EH (cell line): ENCODE results near the gene THUMPD2.
A peak's percentile ranks its signal among the peaks of the same experiment; 100 is the strongest.
"Not testable (repeated sequence)": the region's sequence is repeated elsewhere in the genome, so short reads cannot be mapped to it uniquely, and the experiment has no call there.

Source experiments
- DNase-seq: peaks from one replicate; pipeline ENCODE4 v3.0.0-alpha.2; 2015; ENCODE audit warnings: low read depth

THUMPD2 gene

GRCh38 chr2:39778775-39779340 lies at the start of gene THUMPD2:
THUMPD2 (minus strand) TSS chr2:39779258; CDS start chr2:39779239, 19 bp downstream.
- DNase-seq = peak; percentile 67

- DNase-seq = no peak
These were observed 42.8 kb upstream of the THUMPD2 start for GRCh38 chr2:39821871-39822270.

GRCh38 chr2:39816845-39817244 lies 37.8 kb upstream of the THUMPD2 start:
- DNase-seq = no peak

GRCh38 chr2:39816428-39816827 lies 37.4 kb upstream of the THUMPD2 start:
- no peak for DNase-seq

DNA sequence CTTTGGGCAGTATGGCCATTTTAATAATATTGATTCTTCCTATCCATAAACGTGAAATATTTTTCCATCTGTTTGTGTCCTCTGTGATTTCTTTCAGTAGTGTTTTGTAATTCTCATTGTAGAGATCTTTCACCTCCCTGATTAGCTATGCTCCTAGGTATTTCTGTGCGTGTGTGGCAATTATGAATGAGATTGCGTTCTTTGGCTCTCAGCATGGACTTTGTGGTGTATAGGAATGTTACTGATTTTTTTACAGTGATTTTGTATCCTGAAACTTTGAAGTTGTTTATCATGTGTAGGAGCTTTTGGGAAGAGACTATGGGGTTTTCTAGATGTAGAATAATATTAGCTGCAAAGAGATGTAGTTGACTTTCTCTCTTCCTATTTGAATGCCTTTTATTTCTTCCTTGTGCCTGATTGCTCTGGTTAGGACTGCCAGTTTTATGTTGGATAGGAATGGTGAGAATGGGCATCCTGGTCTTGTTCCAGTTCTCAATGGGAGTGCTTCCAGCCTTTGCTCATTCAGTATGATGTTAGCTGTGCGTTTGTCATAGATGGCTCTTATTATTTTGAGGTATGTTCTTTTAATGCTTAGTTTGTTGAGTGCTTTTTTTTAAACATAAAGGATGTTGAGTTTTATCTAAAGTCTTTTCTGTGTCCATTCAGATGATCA lies 27.0 kb upstream of the THUMPD2 start:
- DNase-seq = peak; percentile 11

- DNase-seq = no peak
These were observed 24.8 kb upstream of the THUMPD2 start for GRCh38 chr2:39803839-39804238.

- no peak for DNase-seq
These were observed 21.7 kb upstream of the THUMPD2 start for GRCh38 chr2:39800752-39801151.

- no peak for DNase-seq
These were observed 17.1 kb upstream of the THUMPD2 start for GRCh38 chr2:39796134-39796533.

DNA sequence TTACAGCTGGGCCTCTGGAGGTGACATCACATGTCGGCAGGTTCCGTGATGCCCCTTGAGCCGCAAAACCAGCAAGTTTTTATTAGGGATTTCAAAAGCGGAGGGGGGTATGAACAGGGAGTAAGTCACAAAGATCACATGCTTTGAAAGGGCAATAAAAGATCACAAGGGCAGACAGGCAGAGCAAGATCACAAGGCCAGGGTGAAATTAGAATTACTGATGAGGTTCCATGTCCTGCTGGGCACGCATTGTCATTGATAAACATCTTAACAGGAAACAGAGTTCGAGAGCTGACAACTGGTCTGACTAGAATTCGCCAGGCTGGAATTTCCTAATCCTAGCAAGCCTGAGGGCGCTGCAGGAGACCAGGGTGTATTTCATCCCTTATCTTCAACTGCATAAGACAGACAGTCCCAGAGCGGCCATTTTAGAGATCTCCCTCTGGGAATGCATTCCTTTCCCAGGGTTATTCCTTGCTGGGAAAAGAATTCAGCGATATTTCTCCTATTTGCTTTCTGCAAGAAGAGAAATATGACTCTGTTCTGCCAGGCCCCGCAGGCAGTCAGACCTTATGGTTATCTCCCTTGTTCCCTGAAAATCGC lies 11.3 kb upstream of the THUMPD2 start:
- DNase-seq = not testable (repeated sequence)

DNA sequence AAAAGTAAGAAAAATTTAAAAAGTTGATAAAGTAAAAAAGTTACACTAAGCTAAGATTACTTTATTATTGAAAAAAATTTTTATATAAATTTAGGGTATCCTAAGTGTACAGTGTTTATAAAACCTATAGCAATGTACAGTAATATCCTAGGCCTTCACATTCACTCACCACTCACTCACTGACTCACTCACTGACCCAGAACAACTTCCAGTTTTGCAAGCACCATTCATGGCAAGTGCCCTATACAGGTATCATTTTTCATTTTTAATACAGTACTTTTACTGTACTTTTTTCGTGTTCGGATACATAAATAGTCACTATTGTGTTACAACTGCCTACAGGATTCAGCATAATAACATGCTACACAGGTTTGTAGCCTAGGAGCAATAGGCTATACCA lies 8.9 kb upstream of the THUMPD2 start:
- no peak for DNase-seq

- no peak for DNase-seq
These were observed 7.9 kb upstream of the THUMPD2 start for GRCh38 chr2:39786761-39787522.

GRCh38 chr2:39782591-39782990 lies 3.5 kb upstream of the THUMPD2 start:
- DNase-seq = no peak

GRCh38 chr2:39781697-39782096 lies 2.6 kb upstream of the THUMPD2 start:
- DNase-seq = no peak

DNA sequence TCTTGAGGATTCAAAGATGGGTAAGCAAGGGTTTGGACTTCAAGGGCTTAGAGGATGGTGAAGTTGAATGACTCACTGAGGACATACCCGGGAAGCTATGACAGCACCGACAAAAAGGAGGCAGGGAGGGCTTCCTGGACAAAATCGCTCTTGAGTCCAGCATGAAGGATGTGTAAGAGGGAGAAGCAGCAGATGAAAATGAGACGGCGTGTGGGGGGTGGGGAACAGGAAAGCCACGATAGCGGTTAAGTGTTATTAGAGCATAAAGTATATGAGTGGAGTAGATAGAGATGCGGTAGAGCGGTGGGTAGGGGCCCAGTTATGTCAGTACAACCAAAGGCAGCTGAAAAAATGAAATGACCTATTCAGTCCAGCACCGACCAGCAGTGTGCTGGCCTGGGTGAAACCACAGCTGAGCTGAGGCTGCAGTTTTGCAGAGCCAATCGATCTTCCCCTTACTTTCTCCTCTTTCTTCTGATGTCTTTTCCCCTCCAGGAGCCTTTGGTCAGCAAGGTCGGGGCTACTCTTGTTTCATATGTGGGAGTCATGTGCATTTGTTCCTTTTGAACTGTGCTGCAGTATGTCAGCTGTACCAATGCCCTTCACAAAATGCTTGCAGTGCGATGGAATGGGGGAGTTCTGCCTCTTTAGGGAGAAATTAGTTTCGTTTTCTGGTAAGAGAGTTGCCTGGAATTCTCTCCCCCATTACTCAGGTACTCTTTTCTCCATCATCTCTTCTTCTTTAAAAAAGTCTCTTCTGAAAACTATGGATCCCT lies 2.0 kb upstream of the THUMPD2 start:
- DNase-seq = peak; percentile 26

GRCh38 chr2:39779927-39780326 lies 869 bp upstream of the THUMPD2 start:
- DNase-seq = no peak

- DNase-seq = no peak
These were observed 338 bp upstream of the THUMPD2 start for GRCh38 chr2:39779341-39779851.

DNA sequence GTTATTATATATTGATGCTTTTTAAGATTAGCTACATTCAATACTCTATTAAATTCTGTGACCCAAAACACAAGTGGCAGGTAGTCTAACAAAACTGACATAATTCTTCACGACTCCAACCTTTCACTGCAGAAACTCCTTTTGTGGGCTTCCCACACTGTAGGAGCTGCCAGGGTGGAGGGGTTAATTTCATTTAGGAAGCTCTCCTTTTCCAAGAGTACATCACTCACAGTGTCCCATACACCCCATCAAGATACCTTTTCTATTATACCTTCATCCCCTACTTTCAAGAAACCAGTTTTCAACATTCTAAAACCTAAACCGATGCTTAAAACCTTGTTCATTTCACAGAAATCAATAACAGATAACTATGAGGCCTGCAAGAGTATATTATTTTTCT lies 825 bp downstream of the THUMPD2 start:
- DNase-seq = no peak

DNA sequence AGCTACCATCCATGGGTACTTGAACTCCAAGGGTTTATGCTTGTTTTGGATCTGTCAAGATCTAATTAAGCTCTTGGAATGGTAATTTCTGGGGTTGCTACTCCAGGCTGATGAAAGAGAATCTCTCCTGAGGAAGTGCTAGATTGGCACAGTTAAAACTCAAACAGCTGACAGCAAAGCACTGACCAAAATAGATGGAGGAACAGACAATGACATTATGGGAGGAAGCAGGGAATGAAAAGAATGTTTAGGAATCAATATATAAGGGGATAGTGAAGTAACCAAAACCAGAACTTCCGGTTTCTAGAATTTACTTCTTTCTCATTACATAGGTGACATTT lies 6.3 kb downstream of the THUMPD2 start:
- no peak for DNase-seq

DNA sequence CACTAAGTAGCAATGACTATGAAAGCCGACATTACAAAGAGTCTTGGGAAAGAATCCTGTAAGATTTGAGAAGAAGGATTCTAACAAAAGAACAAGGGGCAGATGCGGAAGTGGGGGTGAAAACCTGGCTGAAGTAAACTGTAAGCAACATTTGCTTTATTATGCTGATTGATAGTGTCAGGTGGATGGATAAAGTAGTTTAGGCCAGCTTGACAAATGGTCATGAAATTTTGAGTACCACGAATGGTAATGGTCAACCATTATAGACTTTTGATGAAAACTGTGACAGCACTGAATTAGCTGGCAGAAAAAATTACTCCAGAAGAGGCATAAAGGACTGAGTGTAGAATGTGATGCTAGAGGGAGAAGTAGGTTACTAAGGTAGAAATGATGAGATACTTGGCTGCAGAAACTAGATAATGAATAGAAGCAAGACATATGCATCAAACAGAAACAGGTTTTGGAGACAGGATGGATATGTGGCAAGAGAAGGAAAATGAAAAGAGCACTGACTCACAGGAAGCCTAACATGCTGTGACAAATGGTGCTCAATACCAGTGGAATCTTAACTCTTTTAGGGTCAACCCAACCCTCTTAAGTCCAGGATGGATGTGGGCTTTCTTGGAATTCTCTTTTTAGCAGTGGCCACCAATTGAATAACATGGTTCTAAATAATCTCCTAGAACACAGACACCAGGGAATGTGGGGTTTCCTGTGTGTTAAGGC lies 6.8 kb downstream of the THUMPD2 start:
- peak; percentile 80 for DNase-seq

DNA sequence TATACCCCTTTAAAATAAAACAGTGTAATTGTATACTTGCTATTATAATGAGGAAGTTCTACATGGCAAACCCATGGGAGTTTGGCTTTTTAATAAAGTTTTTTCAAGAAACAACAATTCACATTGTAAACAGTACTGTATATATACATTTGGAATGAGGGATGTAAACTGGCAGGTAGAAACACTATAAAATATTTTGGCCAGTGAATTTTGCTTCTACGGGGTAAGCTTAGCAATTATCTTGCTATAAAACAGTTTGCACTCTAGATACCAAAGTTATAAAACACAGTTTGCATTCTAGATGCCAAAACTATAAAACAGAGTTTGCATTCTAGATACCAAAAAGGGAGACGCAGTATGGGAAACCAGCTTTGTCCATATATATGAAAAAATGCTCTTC lies 16.6 kb downstream of the THUMPD2 start:
- DNase-seq = no peak

GRCh38 chr2:39757156-39757555 lies 21.9 kb downstream of the THUMPD2 start:
- no peak for DNase-seq
